ENCODE measurements around the gene POLL.
"Not testable (repeated sequence)": the region's sequence is repeated elsewhere in the genome, so short reads cannot be mapped to it uniquely, and the experiment has no call there.

The POLL gene

DNA sequence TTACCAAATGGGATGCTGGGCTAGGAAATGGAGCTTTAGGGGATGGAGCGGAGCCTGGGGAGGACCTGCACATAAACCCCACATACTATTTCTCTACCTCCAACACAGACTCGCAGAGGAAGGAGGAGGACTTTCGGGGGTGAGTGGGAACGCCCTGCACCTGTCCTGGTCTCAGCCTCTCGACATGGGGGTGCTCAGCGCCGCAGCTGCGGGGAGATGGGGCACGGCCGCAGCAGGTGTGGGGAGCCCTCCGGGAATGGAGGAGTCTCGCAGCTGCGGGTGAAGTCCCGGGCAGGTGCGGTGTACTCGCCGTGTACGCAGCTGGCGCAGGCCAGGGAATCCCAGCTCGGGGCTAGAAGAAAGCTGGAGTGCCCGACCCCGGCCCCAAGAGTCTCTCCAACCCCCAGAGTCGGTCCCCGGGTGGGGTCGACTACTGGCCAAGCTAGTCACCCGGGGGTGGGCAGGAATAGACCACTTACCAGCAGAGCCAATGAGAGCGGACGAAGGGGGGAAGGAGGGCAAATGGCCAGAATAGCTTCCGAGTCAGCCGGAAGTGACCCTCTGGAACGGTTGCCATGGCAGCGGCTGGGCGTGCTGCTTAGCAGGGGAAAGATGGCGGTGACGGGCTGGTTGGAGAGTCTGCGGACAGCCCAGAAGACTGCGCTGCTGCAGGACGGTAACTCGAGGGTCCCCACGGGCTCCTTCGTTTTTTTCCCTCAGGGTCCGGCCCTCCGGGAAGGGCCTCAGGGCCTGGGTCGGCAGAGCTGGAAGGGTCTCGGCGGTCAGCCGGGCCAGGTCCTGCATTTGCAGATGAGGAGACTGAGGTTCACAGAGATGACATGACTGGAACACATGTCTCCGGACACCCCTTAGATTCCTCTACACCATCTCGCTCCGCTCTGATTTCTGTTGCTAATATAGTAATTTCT, at the start of gene POLL, which contains the start of gene DPCD:
POLL (minus strand) TSS at position 533 of the 929 bp plus-strand sequence. CDS start 897 bp downstream, outside the sequence.
DPCD (plus strand) TSS at position 597 of the 929 bp plus-strand sequence; CDS start at position 613, 16 bp downstream.
- peak; percentile 98 for DNase-seq (ENCODE audit: low spot score)
- ChIA-PET POLR2A (ENCODE audit: low non-redundant PET) (interaction anchor here (0.6 to 0.8 kb wide), 2 partner anchors 10 to 233 kb away, joined by 3 read pairs; no protein-coding TSS in a partner anchor), CTCF (interaction anchor here (0.6 to 2.3 kb wide), 5 partner anchors 15 to 427 kb away, joined by 3 to 7 read pairs (median 3); no protein-coding TSS in a partner anchor)
- TF ChIP-seq, protein P1, sequence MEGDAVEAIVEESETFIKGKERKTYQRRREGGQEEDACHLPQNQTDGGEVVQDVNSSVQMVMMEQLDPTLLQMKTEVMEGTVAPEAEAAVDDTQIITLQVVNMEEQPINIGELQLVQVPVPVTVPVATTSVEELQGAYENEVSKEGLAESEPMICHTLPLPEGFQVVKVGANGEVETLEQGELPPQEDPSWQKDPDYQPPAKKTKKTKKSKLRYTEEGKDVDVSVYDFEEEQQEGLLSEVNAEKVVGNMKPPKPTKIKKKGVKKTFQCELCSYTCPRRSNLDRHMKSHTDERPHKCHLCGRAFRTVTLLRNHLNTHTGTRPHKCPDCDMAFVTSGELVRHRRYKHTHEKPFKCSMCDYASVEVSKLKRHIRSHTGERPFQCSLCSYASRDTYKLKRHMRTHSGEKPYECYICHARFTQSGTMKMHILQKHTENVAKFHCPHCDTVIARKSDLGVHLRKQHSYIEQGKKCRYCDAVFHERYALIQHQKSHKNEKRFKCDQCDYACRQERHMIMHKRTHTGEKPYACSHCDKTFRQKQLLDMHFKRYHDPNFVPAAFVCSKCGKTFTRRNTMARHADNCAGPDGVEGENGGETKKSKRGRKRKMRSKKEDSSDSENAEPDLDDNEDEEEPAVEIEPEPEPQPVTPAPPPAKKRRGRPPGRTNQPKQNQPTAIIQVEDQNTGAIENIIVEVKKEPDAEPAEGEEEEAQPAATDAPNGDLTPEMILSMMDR (conservative IDR thresholded peaks at IDR 0.05; ENCODE audit: low read depth), result no peak
- peak within 1 kb of the TSS; percentile 62 for H3K27ac ChIP-seq

DNA sequence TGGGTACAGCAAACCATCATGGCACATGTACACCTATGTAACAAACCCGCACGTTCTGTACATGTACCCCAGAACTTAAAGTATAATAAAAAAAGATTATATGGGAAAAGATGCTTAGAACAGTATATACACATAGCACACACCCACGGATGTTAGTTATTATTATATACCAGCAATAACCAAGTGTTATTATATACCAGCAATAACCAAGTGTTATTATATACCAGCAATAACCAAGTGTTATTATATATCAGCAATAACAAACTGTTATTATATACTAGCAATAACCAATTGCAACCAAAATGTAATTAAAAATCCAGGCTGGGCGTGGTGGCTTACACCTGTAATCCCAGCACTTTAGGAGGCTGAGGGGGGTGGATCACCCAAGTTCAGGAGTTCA, 45.5 kb upstream of the POLL start:
- CTCF ChIA-PET; POLR2A ChIA-PET (ENCODE audit: low non-redundant PET); H3K27ac ChIP-seq; DNase-seq (ENCODE audit: low spot score): not testable (repeated sequence)

DNA sequence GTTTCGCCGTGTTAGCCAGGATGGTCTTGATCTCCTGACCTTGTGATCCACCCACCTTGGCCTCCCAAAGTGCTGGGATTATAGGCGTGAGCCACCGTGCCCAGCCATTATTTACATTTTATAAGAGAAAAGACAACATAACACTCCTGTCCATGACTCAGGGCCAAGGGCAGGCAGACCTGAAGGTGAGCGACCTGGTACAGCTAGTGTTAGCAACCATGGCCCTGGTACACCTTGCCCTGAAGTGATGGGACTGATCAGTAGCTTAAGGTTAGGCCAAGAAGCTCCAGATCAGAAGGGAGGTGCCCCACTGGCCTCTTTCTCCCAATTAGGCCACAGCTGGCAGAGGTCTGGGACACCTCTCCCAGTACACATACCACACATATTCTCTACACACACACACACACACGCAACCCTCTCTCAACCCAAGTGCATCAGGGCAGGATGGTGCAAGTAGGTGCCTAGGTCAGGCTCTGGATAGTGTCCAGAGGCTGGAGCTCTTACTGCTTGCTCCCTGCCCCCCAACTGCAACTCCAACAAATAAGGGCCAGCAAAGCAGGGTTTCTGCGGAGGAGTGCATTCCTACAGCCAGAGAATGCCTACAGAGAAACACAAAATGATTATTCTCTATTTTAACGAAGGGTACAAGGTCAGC, 43.9 kb upstream of the POLL start:
- ChIA-PET CTCF (interaction anchor here (0.6 kb wide), 1 partner anchor 1294 kb away, joined by 3 read pairs; no protein-coding TSS in a partner anchor), POLR2A (ENCODE audit: low non-redundant PET) (no interaction called here)
- DNase-seq (ENCODE audit: low spot score), result no peak
- H3K27ac ChIP-seq, result no peak overlapping the region
- TF ChIP-seq, protein P1 (conservative IDR thresholded peaks at IDR 0.05; ENCODE audit: low read depth), result no peak

DNA sequence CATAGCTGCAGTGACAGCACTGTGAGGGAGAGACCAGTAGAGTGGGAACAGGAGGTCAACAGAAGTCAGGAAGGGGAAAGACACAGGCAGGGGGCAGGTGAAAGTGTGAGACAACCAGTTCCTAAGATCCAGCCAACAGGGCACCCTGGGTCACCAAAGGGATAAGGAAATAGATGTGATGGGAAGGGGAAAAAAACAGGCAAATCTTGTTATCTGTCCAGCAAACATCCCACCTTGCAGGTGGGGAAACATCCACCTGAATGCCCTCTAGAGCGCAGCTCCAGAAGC, 42.5 kb upstream of the POLL start:
- POLR2A ChIA-PET (ENCODE audit: low non-redundant PET), result no interaction called here
- DNase-seq (ENCODE audit: low spot score), result no peak
- CTCF ChIA-PET, result interaction anchor here (0.6 kb wide), 1 partner anchor 663 kb away, joined by 3 read pairs; no protein-coding TSS in a partner anchor
- no peak overlapping the region for H3K27ac ChIP-seq
- TF ChIP-seq, protein P1 (conservative IDR thresholded peaks at IDR 0.05; ENCODE audit: low read depth), result no peak

DNA sequence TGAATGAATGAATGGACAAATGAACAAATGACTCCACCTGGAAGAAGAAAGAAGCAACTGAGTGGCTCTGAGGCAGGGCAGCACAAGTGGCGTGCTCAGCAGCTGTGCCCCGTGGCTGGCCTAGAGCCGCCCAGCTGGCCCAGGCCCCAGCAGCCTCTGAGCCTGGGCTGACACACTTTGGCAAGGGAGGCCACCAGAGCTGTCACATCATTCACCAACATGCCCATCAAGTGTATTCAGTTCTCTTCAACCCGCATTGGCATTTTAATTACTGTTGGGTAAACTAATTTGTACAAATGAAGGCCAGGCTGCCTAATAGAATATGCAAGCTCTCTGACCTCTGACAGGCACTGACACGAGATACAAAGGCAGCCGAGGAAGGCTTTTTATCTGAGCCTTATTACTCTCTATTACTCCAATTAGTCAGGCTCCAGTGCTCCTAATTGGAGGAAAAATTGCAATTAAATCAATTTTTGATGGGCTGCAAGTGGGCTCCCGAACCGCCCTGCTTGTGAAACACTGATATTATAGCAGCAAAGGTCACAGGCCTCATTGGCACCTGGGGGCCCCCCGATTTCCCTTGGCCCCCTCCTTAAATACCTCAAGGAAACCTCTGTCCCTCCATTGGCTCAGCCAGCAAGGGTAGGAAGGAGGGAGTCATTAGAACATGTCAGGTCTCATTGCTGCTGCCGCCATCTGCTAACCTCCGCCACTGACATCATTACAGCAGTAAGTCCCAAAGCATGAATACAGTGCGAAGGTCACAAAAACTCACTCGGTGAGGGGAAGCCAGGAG, 42.0 kb upstream of the POLL start:
- ChIA-PET POLR2A (ENCODE audit: low non-redundant PET) (no interaction called here), CTCF (interaction anchor here (0.6 kb wide), 1 partner anchor 662 kb away, joined by 3 read pairs; no protein-coding TSS in a partner anchor)
- TF ChIP-seq, protein P1 (conservative IDR thresholded peaks at IDR 0.05; ENCODE audit: low read depth), result no peak
- DNase-seq (ENCODE audit: low spot score), result no peak
- H3K27ac ChIP-seq, result no peak overlapping the region

DNA sequence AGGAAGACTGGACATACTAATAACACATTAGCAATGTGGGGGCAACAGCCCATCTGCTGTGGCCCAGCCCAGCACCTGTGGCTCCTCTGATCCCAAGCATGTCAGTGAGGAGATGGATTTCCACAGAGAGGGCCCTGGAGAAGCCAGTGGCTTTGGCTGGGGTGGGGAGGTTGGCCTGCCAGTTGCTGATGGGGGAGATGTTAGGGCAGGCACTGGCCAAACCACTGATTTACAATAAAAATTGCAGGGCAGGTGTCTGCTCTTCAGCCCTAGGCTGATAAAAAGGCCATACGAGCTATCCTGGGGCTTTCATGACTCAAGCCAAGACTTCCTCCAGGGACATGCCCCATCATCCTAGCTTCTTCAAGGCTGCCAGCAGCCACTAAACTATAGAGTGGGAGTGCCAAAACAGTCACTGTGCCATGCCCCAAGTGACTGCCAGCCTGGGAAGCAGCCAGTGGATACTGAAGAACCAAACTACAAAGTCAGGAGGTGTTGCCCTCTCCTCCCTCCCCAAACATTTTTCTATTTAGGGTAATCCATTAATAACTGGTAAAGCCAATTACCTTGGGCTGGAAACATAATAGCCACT, 37.9 kb upstream of the POLL start:
- peak overlapping the region; percentile 42 for H3K27ac ChIP-seq
- ChIA-PET CTCF (no interaction called here), POLR2A (ENCODE audit: low non-redundant PET) (interaction anchor here (0.6 kb wide), 1 partner anchor 247 kb away, joined by 3 read pairs; no protein-coding TSS in a partner anchor)
- TF ChIP-seq, protein P1 (conservative IDR thresholded peaks at IDR 0.05; ENCODE audit: low read depth), result no peak
- DNase-seq (ENCODE audit: low spot score), result no peak
